Measurements from ENCODE around the gene TOR1A. TPM values are rescaled to one million over a fixed set of nuclear protein-coding genes. Genes with fewer than 3 reads are reported as not detected.
"Not testable (repeated sequence)": the region's sequence is repeated elsewhere in the genome, so short reads cannot be mapped to it uniquely, and the experiment has no call there.

Gene TOR1A
- total RNA-seq, 1 donor from 2014 or later = 12.0 TPM

DNA sequence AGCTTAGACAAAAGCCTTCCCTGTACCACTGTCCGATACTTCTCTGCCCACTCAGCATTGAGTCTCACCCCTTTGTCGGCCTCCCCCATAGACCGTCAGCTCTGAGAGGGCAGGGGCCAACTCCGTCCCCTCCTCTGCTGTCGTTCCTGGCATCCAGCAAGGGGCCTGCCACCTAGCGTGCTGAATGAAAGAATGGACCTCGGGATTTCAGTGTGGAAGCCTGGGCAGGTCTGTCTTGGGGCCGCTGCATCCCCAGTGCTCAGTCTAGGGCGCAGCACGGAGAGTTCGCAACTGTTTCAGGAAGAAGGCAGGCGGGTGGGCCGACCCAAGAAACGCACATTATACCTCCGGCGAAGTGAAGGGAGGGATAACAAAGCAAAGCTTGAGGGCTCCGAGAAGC, 22.4 kb downstream of the TOR1A start:
- intact Hi-C loops (cut with DNase I) = no loop called here
- DNase-seq = no peak
- no peak for ATAC-seq (ENCODE audit: poor library complexity)

DNA sequence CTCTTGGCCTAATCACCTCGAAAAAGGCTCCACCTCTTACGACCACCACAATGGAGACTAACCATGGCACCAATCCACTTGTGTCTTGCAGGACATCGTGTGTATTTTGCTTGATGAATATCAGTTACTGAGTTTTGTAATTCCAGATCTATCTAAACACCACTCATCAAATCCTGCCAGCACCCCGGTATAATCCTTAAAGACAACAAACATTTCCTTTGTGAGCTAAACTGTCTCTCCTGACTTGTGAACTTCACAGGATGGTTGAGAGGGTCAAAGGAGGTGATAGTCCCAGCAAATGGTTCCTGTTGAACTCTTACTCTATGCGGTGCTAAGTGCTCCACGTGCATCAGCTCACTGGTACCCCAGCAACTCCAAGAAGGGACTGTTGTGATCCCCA, 25.0 kb downstream of the TOR1A start:
- intact Hi-C loops (cut with DNase I) = no loop called here
- ATAC-seq (ENCODE audit: poor library complexity) = no peak
- no peak for DNase-seq

DNA sequence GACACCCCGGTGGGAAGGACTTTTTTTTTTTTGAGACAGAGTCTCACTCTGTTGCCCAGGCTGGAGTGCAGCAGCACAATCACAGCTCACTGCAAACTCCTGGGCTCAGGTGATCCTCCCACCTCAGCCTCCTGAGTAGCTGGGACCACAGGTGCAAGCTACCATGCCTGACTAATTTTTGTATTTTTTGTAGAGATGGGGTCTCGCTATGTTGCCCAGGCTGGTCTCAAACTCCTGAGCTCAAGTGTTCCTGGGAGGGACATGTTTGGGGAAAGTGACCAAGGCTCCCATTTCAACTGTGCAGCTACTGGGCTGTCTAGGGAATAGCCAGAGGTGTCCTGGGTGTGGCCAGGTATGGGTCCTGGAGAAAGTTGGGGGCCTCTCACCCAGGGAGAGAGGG, 27.9 kb downstream of the TOR1A start:
- intact Hi-C loops (cut with DNase I); DNase-seq; ATAC-seq (ENCODE audit: poor library complexity): not testable (repeated sequence)

DNA sequence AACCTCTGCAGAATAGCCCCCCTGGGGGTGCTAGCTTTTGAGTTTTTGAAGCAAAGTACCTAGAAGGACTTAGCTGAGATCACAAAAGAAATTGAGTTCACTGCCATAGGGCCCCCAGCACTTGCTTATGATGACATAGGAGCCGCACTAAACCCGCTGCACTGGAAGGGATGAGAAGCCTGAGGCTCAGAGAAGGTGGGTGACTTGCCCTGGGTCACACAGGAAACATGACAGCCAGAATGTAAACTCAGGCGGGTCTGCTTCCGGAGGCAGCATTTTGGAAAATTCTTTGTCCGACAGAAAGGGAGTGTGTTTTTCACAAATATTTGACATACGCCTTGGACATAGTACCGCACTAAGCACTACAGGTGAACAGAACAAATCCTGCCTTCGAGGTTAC, 29.4 kb downstream of the TOR1A start:
- no peak for ATAC-seq (ENCODE audit: poor library complexity)
- intact Hi-C loops (cut with DNase I) = no loop called here
- DNase-seq = no peak

DNA sequence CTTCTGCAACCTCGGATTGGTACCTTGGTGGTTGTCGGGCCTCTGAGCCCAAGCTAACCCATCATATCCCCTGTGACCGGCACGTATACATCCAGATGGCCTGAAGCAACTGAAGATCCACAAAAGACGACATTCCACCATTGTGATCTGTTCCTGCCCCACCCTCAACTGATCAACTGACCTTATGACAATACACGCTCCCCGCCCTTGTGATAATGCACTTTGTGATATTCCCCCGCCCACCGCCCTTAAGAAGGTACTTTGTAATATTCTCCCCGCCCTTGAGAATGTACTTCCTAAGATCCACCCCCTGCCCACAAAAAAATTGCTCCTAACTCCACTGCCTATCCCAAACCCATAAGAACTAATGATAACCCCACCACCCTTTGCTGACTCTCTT, 37.5 kb downstream of the TOR1A start:
- no peak for DNase-seq
- intact Hi-C loops (cut with DNase I) = loop anchor here (5.0 kb wide), 1 partner anchor 654 kb away; no protein-coding TSS in a partner anchor
- no peak for ATAC-seq (ENCODE audit: poor library complexity)

DNA sequence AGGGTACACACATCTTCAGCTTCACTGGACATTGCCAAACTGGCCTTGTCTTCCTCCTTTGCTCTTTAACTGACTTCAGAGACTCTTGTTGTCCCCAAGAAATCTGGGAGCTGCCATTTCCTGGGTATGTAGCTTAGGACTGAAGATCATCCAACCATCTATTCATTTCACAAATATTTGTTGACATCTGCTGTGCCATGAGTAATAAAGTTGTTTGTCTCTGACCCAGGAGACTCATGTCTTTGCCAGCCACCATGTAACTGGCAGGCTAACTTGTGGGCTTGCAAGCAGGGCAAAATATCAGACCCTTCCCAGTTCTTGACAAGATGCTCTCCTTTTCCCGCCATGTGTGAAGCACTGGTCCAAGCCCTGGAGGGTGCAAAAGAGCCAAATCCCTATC, 38.1 kb downstream of the TOR1A start:
- ATAC-seq (ENCODE audit: poor library complexity) (no peak), DNase-seq (no peak)
- intact Hi-C loops (cut with DNase I) = loop anchor here (5.0 kb wide), 1 partner anchor 654 kb away; no protein-coding TSS in a partner anchor

DNA sequence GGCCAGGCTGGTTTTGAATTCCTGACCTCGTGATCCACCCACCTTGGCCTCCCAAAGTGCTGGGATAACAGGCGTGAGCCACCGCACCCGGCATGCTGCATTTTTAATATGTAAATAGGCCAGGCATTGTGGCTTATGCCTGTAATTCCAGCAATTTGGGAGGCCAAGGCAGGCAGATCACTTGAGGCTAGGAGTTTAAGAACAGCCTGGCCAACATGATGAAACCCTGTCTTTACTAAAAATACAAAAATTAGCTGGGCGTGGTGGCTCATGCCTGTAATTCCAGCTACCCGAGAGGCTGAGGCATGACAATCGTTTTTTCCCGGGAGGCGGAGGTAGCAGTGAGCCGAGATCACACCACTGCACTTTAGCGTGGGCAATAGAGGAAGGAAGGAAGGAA, 39.0 kb downstream of the TOR1A start:
- not testable (repeated sequence) for DNase-seq; ATAC-seq (ENCODE audit: poor library complexity)
- intact Hi-C loops (cut with DNase I) = loop anchor here (5.0 kb wide), 2 partner anchors 143 to 653 kb away; partner anchors contain the start of gene ASB6

DNA sequence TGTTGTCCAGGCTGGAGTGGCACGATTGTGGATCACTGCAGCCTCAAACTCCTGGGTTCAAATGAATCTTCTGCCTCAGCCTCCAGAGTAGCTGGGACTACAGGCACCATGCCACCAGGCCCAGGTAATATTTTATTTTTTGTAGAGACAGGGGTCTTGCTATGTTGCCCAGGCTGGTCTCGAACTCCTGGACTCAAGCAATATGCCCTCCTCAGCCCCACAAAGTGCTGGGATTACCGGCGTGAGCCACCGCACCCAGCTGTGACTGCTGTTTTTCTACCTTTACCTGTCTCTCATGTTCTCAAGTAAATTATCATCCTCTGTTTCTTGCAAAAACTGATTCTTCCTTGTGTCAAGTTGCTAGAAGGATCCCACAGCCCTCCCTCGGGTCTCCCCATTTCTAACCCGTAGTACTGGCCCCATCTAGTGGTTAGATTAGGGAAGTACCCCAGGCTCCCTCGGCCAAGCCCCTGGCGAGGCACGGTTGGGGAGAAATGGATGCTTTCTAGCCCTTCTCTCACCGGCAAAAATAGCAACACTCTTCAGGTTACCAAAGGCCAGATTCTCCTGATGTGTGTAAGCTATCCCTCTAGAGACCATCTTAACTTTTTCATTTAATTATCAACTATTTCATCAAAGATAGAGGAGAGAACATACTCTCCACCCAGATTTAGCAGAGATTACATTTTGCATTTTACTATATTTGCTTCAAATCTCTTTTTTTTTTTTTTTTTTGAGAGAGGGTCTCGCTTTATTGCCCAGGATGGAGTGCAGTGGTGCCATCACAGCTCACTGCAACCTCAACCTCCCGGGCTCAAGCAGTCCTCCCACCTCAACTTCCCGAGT, 40.2 kb downstream of the TOR1A start:
- DNase-seq (peak; percentile 68), ATAC-seq (ENCODE audit: poor library complexity) (peak; percentile 96)
- intact Hi-C loops (cut with DNase I) = loop anchor here (2.0 to 5.0 kb wide), 2 partner anchors 45 to 141 kb away; partner anchors contain the start of gene ASB6

DNA sequence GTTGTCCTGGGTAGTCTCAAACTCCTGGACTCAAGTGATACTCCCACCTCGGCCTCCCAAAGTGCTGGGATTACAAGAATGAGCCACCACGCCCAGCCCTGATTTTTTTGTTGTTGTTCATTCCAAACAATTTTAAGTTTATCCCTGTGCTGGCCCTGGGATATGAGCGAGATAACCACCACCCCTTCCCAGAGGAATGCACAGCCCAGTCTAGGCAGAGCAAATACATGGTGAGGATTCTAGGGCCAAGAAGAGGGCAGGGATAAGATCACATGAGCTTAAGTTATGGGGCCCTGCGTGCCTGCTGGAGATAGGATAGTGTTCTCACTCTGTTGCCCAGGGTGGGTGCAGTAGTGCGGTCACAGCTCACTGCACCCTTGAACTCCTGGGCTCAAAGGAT, 42.0 kb downstream of the TOR1A start:
- DNase-seq = no peak
- intact Hi-C loops (cut with DNase I) = loop anchor here (2.0 to 5.0 kb wide), 2 partner anchors 43 to 140 kb away; partner anchors contain the start of gene ASB6
- no peak for ATAC-seq (ENCODE audit: poor library complexity)

DNA sequence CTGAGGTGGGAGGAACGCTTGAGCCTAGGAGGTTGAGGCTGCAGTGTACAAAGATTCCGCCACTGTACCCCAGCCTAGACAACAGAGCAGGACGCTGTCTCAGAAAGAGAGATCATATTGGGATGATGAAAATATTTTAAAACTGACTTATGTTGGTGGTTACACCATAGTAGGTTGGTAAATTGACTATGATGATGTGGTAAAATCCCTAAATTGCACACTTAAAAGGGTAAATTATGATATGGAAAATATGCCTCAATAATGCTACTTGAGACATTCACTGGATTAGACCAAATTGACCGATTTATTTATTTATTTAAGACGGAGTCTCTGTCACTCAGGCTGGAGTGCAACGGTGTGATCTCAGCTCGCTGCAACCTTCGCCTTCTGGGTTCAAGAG, 42.8 kb downstream of the TOR1A start:
- intact Hi-C loops (cut with DNase I) = loop anchor here (5.0 kb wide), 1 partner anchor 139 kb away; the partner anchor contains the start of gene ASB6
- ATAC-seq (ENCODE audit: poor library complexity) = no peak

DNA sequence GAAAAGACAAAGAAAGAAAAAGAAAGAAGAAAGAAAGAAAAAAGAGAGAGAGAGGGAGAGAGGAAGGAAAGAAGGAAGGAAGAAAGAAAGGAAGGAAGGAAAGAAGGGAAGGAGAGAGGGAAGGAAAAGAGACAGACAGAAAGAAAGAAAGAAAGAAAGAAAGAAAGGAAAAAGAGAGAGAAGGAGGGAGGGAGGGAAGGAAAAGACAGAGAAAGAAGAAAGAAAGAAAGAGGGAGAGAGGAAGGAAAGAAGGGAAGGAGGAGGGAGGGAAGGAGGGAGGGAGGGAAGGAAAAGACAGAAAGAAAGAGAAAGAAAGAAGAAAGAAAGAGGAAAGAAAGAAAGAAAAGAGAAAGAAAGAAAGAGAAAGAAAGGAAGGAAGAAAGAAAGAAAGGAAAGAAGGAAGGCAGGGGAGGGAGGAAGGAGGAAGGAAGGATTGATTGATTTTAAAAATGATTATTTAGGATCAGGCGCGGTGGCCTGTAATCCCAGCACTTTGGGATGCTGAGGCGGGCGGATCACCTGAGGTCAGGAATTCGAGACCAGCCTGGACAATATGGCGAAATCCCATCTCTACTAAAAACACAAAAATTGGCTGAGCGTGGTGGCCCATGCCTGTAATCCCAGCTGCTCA, 44.3 kb downstream of the TOR1A start:
- intact Hi-C loops (cut with DNase I) = loop anchor here (5.0 kb wide), 1 partner anchor 137 kb away; the partner anchor contains the start of gene ASB6
- DNase-seq (no peak), ATAC-seq (ENCODE audit: poor library complexity) (no peak)

More for the DNA sequence above, 42.8 kb downstream of the TOR1A start:
- no peak for DNase-seq

DNA sequence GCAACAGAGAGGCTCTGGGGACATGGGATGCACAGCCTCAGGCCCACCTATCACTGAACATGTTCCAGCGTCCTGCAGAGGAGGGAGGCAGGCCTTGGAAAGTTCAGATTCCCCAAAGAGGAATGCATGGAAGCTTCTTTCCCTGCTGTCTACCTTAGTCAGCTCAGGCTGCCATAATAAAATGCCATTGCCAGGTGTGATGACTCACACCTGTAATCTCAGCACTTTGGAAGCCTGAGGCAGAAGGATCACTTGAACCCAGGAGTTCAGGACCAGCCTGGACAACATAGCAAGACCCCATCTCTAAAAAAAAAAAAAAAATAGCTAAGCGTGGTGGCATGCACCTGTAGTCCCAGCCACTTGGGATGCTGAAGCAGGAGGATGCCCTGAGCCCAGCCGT, 45.5 kb downstream of the TOR1A start:
- no peak for ATAC-seq (ENCODE audit: poor library complexity)
- DNase-seq = no peak
- intact Hi-C loops (cut with DNase I) = no loop called here

DNA sequence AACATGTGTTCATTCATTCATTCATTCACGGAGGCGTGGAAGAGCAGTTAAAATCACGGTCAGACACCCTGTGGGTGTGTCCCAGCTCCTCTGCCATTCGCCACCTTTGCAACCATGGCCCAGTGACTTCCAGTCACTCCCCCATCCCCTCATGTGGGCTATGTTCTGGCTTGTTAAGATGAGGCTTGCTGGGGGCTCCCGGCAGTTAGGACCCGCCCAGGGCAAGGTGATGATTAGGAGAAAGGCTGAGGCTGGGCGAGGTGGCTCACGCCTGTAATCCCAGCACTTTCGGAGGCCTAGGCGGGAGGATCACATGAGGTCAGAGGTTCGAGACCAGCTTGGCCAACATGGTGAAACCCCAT, 46.2 kb downstream of the TOR1A start:
- no peak for DNase-seq
- ATAC-seq (ENCODE audit: poor library complexity) = no peak
- intact Hi-C loops (cut with DNase I) = no loop called here

DNA sequence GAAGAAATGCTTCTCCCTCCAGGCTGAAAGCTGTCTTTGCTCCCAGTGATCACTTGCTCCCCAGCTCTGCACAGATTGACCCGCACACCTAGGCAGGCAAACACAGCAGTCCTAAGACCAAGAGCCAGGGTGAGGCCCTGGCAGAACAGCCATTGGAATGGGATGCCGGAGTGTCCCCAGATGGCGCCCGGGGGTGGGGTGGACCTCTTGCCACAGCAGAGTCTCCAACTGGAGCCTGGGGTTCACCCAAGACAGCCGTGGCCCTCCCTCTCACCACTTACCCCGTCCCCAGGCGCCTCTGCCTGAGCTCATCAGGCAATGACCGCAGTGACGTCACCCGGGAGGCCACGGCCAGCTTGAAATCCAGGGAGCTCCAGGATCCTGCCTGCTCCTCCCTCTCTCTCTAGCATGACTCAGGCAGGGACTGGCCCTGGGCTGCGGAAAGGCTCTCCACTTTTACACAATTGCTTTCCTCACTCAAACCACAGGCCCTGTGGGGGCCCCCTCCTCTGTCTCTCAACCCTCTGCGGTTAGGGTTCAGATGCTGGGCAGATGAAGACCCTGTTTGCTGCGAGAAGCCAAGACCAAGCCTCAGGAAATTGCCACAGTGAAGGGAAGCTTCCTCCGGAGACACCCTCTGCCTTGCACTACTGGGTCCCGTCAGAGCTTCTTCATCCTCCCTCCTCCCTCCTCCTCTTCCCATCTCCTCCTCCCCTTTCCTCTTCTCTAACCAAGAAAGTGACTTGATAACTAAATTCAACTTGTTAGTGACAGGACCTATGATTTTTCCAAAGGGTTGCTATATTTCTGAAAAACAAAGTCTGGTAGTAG, 46.8 kb downstream of the TOR1A start:
- DNase-seq (peak; percentile 96), ATAC-seq (ENCODE audit: poor library complexity) (peak; percentile 97)
- intact Hi-C loops (cut with DNase I) = no loop called here

DNA sequence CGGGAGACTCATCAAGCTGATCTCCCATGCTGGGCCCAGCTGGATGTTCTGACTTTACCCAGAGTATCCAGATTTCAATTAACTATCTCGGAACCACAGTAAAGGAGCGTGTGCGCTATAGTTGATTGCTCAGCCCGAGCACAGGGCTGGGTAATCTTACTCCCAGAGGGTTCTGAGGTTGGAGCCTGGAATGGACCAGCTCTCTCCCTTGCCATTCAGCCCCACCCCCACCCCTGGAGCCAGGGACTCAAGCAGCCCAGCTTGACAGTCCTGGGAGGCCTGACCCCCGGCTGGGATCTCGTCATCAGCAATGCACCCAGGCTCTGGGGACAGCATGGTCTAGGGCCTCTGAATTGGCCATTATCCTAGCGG, 47.4 kb downstream of the TOR1A start:
- intact Hi-C loops (cut with DNase I) = no loop called here
- no peak for DNase-seq
- peak; percentile 42 for ATAC-seq (ENCODE audit: poor library complexity)

DNA sequence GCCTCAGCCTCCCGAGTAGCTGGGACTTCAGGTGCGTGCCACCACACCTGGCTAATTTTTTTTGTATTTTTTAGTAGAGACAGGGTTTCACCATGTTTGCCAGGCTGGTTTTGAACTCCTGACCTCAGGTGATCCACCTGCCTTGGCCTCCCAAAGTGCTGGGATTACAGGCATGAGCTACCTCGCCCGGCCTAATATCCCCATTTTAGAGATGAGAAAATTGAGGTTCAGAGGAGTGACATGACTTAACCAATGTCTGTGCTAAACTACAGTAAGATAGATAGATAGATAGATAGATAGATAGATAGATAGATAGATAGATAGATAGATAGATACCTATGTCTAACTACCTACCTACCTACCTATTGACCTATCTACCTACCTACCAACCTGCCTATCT, 47.8 kb downstream of the TOR1A start:
- intact Hi-C loops (cut with DNase I); ATAC-seq (ENCODE audit: poor library complexity): not testable (repeated sequence)

DNA sequence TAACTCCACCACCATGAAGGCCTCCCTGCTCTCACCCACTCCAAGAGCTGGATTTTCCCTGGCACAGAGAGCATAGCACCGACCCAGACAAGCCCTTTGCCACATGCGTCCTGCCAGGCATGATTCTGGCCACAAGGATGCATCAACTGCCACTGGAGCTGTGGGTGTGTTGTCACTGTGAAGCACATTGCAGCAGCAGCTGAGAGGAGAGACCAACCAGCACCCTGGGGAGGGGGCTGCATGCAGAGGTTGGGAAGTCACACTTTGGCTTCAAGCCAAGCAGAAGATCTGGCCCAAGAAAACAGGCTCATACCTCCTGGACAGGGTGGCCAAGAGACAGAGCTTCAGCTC, 48.5 kb downstream of the TOR1A start:
- no peak for ATAC-seq (ENCODE audit: poor library complexity)
- intact Hi-C loops (cut with DNase I) = no loop called here
- no peak for DNase-seq

More for the DNA sequence above, 47.8 kb downstream of the TOR1A start:
- DNase-seq = not testable (repeated sequence)

DNA sequence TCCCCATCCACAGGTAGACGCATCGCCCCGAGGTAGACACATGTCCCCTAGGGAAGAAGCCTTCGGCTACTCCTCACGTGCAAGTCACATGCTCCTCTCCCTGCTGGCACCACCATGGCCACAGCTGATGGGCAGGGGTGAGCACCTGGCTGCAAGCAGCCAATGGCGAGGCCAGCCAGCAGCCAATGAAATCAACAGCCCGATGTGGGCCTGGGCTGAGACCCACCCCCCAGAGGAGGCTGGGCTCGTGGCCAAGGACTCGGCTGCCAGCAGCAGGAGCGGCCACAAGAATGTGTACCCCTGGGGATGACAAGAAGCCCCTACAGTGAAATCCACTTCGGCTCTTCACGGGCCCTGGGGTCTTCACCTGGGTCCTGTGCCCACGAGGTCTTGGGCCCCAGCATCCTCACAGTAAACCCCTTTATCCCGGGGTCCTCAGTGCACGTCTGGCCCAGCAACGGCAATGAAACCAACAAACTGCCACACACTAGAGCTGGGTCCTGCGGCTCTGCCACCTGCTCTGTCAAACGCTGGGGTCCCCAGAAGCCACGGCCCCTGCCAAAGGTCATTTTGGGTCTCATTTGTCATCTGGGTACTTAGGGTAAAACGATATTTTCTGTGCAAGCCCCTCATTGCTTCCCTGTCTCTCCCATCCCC, 49.0 kb downstream of the TOR1A start:
- DNase-seq = no peak
- ATAC-seq (ENCODE audit: poor library complexity) = no peak
- intact Hi-C loops (cut with DNase I) = no loop called here

Data from Right ventricle myocardium superior (tissue), 1 donor.